ENCODE data around the gene UIMC1. TPM values are rescaled to one million over a fixed set of nuclear protein-coding genes. Genes with fewer than 3 reads are reported as not detected.

UIMC1 gene
- polyA plus RNA-seq, 5 donors: 37.9 to 54.2 (median 43.0) TPM

DNA sequence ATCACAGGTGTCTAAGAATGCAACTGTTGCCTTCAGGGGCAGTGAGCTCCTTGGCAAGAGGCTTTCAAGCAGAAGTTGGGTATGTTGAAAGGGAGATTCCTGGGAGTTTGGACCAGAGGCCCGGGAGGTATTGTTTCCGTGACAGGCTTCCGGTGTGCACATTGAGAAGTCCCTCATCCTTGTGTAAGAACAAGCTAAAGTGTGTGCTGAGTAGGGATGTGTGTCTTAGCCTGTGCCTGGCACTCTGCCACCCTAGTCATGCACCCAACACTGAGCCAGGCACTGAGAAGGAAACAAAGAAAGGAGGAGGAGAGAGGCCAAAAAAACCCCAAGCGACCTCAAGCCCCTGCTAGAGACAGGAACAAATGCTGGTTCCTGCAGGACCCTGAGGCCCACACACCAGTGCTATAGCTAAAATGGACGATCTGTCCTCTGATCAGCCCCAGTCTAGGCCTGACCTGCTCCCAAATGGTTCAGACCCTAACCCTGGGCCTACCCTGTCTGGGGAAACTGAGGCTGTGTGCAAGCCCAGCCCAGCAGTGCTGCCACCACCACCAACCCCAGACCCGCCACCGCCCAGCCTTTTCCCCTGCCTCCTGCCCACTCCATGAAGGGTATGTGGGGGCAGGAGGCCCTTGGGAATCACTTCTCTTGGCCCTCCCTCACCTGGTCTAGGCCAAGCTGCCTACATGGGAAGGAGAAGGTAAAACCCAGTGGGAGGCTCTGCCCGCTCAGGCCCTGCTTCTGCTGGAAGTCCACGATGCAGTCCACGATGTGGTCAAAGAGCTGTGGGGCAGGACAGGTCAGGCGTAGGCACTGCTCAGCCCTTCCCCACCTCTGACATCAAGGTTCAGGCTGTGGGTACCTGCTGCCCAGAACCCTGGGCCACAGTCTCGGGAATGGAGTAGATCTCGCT lies 120.0 kb downstream of the UIMC1 start:
- no peak for DNase-seq

DNA sequence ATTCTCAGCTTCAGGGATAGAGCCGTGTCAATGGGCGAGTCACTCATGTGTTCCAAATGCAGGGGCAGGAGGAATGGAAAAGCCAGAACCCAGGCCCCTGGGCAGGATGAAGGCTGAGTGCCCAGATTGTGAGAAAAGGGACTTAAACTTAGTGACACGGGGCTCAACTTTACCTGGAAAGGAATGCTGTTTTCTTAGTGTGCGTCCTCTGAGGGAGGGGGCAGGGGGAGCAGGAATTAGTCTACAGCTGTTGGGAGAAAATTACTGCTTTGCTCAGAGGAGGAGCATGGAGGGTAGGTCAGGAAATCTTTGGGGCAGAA lies 122.0 kb downstream of the UIMC1 start:
- DNase-seq: no peak

DNA sequence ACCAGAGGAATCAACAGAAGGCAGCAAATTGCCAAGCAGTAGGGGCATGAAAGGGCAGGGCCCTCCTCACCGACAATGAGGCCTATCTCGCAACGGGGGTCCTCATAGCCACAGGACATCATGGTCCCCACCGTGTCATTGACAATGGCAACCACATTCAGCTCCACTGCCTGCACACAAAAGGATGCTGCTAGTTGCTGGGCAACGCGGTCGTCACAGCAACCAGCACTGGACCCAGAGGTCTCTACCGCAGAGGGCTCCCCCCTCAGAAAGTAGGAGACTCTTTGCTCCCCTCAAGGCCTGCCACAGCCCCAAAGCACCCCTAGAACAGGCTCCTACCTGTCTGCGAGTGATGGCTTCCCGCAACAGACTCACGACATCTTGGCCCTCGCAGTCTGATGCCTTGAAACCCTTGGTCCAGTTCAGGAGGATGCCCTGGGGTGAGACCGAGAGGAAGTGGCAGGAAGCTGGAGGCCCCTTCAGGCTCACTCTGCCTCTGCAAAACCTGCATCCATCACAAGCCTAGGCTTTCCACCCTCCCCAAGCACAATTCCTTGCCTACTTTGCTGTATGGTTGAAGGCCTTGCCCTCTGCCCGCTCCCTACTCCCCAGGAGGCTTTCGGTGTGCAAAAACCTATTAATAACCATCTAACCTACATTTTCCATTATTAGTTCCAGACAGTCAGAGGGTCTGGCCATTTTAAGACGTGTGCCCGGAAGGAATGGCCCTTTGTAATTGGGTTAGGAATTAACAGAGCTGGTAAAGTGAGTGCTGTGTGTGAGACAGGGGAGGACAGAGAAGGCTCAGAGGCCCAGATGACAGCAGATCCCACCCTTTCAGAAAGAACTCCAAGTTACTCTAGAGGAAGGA lies 122.6 kb downstream of the UIMC1 start:
- no peak for DNase-seq

DNA sequence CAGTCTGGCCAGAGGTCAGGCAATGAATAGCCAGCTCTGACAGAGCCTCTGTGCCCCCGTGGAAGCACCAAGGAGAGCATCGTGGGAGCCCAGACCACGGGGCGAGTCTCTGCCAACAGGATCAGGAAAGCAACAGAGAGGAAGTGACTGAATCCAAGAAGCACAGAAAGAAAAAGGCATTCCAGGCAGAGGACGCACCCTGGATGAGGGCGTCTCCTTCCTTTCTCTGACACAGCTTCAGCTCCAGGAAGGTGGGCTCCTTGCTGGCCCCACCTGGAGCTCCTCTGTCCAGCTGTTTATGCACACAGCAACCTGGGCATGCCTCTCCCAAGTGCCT lies 124.0 kb downstream of the UIMC1 start:
- no peak for DNase-seq

DNA sequence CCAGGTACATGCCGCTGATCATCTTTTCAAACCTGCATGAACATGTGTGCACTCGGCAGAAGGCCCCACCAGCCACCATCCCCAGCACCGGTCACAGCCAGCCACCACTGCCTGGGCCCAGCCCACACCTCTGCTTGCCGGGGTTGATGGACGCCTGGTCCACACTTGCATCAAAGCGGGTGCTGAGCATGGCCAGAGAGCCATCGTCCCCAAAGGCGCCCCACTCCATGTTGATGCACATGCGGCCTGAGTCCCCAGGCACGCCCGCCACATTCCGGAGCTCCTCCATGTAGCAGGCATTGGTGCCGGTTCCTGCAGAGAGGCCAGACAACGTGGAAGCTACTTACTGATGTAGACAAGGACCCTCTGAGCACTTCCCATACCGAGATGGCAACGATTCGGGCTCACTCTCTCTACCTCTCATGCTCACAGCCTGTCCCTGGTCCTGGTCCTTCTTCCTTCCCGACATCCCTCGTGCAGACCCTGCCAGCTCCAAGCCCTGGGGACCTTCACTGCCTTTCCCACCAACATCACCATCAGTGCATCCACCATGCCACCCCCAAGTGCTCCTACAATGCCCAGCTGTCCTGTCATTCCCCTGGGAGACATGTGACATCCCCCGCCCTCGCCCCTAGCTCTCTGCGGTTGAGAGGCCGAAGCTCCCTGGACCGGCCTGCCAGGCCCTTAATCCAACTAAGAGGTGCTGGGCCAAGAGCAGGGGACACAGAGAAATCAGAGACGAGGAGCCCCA lies 124.6 kb downstream of the UIMC1 start:
- DNase-seq: no peak

DNA sequence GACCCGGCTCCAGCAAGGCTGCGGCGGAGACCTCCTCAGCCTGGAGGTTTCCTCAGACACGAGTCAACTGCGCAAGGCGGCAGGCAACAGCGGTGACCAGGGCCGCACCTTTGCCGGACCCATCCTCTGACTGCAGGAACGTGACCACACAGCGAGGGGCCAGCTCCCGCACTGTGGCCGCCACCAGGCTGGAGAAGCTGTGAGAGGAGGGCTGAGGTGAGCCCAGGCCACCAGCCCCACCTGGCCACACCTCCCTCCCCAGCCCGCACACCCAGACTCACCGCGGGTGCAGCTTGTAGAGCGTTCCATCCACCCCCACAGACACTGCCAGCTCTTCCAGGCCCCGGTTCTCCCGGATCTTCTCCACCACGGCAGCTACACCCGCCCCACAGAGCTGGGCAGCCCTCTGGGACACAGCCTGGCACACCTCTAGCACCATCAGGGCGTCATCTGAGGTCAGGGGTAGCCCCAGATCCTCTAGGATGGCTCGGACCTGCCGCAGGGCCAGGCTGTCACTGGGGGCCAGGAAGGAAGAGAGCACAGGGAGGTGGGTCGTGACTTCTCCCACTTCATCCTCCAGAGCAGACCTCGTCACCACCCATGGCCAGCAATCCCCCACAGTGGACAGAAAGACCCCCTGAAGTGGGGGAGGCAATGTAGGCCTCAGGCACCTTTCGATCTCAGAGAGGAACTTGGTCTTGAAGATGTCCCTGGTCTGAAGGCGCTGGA lies 125.4 kb downstream of the UIMC1 start:
- no peak for DNase-seq

DNA sequence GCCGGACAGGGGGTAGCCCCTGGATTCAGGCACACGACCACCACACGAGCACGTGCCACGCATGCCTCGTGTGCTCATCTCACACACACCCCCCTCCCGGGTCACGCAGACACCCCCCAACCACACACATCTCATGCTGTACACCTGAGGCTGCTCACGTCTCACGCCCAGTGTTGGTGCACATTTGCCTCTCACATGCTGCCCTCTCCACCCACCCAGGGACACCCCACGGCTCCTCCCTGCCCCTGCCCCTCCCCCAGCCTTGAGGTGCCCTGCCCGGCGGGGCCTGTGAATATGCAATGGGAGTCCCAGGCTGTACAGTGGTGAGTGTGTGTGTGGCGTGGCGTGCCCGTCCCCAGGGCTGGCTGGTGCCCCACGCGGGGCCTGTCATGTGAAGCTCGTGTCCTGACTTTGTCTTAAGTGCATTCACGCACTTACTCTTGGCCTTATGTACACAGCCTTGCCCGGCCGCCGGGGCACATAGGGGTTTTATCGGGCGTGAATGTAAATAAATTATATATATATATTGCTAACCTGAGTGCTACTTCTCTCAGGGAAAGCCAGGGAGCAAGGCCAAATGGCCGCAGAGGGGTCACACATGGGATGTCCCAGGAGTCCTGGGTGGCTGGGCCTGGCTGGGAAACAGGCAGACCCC lies 126.1 kb downstream of the UIMC1 start:
- DNase-seq: no peak

DNA sequence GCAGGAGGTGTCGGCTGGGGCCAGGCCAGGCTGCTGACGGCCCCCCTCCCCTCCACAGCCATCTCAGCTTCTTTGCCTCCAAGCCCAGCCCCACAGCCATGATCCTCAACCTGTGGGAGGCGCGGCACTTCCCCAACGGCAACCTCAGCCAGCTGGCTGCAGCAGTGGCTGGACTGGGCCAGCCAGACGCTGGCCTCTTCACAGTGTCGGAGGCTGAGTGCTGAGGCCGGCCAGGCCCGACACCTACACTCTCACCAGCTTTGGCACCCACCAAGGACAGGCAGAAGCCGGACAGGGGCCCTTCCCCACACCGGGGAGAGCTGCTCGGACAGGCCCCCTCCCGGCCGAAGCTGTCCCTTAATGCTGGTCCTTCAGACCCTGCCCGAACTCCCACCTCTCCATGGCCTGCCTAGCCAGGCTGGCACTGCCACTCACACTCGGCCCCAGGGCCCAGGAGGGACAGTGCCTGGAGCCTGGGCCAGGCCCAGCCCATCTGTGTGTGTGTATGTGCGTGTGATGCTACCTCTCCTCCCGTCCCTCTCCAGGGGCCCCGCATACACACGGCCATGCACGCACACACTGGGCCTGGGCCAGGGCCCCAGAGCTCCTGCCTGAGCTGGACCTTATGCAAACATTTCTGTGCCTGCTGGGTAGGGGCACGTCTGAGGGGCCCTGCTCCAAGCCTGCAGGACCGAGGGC lies 126.8 kb downstream of the UIMC1 start:
- no peak for DNase-seq

DNA sequence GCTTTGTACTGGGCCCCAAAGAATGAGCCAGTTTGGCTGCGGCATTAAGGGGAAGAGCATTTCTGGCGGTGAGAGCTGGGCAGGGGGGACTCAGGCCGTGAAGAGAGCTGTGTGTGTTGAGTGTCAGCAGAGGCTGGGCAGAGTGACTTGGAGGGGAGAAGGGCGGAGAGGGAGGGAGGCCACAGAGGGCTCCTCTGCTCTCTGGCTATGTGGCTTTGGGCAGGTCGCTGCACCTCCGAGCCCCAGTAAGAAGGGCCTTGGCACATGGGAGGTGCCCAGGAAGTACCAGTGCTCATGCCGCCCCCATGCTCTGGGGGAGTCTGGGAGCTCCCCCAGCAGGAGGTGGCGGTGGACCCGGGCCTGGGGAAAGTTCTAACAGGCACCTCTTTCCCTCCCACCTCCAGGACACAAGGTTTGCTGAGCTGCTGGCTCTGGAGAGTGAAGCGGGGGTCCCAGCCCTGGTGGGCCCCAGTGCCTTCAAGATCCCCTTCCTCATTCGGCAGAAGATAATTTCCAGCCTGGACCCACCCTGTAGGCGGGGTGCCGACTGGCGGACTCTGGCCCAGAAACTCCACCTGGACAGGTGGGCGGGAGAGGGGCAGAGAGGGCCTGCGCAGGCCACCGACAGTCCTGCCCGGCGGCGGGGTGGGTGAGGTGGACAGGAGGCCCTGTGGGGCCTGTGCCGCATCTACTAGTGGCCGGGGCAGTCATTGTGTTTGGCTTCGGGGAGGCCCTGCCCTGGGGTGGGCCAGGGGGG lies 127.5 kb downstream of the UIMC1 start:
- no peak for DNase-seq

DNA sequence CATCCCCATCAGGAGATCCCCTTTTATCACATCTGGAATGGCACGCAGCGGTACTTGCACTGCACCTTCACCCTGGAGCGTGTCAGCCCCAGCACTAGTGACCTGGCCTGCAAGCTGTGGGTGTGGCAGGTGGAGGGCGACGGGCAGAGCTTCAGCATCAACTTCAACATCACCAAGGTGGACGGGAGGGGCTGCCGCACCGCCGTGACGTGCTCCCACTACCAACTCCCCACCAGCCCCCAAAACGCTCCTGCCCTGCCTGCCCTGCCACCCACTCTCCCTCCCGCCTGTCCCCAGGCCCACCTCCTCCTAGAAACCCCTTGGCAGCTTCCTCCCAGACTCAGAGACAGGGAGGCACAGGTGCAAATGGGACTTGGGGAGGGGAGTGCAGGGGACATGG lies 128.1 kb downstream of the UIMC1 start:
- no peak for DNase-seq

DNA sequence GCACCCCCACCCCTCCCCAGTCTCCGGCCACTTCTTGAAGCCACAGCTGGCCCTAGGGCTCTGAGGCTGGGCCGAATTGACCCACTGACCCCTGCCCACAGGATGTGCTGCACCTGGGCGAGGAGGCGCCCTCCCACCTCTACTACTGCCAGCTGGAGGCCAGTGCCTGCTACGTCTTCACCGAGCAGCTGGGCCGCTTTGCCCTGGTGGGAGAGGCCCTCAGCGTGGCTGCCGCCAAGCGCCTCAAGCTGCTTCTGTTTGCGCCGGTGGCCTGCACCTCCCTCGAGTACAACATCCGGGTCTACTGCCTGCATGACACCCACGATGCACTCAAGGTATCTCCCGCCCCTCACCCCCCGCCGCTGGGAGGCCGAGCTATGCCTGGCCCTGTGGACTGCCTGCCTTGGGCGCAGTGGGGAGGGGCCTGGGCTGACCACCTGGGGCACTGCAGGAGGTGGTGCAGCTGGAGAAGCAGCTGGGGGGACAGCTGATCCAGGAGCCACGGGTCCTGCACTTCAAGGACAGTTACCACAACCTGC lies 128.7 kb downstream of the UIMC1 start:
- no peak for DNase-seq

DNA sequence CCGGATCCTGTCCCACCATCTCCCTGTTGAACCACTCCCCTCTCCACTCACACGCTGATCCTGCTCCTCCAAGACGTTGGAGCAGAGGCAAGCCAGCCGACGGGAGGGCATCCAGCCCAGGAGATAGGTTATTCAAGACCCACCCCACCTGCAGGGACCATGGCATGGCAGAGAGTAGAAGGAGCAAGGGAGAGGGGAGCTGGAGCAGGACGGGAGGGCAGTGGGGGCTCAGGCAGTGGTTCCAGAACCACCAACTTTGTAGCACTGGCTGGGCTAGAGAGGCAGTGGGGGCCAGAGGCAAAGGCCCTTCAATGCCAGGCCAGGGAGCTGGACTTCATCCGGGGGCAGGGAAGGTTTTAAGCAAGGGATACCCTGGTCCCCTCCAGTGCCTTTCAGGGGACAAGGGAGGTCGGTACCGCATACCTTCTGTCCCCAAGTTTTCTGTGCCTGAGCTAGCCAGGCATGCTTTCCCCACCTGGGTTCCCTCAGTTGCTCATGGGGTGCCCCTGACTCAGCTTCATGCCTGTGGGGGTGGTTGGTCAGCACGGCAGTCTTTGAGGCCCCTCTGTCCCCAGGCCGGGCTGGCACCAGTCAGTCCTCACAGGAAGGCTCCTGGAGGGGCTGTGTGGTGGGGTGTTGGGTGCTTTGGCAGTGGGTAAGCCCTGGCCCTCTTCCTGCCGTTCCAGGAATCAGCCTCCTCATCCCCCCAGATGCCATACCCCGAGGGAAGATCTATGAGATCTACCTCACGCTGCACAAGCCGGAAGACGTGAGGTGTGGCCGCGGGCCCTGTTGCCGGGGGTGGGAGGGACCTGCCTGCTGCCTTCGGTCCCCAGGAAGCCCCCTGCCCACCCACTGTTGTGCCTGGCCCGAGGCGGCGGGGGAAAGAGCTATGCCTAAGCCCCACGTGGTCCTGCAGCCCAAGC lies 129.8 kb downstream of the UIMC1 start:
- no peak for DNase-seq

DNA sequence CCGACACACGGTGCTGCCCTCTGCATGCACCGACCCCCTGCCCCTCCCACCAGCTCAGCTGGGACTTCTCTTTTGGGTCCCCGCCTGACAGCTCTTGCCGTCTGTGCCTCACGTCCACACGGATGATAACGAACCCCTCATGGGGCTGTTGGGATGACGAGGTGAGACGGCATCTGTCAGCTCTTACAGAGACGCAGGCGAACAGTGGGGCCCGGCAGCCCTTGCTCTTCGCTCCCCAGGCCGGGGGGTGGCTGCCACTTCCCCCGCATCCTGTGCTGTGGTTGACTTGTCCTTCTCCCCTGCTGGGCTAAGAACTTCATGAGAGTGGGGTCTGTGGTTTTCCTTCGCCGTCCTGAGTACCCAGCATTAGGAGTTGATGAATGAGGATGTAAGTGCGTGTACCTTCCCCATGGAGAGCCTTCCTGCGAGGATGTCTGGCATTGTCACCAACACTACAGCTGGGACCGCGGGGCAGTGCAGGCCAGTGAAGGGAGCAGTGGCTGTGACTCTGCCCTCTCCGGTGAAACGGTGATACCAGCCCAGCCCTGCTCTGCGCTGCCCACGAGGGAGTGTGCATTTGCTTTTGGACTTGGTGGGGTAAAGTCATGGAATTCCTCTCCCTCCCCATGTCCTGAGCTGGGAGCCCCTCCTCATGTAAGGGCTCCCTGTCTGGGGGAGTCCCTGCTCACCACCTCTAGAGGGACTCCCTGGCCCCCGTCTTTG lies 130.6 kb downstream of the UIMC1 start:
- no peak for DNase-seq

DNA sequence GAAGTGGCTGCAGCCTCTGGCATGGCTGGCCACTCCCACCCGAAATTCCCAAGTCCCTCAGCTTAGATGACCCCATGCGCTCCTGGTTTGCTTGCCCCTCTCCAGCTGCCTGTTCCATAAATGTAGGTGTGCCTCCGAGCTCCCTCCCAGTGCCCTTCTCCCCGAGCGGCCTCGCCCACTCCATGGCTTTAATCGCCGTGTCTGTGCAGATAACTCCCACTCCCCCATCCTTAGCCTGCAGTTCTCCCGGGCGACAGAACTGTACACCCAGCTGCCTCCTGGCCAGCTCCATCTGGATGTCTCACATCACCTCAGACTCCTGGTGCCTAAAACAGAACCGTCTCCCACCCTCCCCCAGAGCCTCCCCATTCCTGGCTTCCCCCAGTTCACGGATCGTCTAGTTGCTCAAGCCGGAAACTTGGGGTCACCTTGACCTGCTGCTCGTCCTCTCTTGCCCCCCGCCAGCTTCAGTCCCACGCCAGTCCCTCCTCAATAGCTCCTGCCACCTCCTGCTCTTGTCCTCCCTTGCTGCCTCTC lies 131.5 kb downstream of the UIMC1 start:
- no peak for DNase-seq

DNA sequence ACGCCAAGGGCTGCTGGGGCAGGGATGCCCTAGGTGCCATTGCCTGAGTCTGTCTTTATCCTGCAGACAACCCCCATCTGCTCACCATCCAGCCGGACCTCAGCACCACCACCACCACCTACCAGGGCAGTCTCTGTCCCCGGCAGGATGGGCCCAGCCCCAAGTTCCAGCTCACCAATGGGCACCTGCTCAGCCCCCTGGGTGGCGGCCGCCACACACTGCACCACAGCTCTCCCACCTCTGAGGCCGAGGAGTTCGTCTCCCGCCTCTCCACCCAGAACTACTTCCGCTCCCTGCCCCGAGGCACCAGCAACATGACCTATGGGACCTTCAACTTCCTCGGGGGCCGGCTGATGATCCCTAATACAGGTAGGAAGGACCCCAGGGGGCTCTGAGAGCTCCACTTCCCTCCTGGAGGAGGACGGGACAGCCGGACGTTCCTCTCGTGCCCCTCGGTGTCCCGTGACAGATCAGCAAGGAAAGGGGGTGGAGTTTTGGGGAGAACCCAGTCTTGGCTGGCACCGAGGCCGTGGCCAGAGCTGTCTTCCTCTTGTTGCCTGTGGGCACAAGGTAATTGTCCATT lies 132.3 kb downstream of the UIMC1 start:
- no peak for DNase-seq

DNA sequence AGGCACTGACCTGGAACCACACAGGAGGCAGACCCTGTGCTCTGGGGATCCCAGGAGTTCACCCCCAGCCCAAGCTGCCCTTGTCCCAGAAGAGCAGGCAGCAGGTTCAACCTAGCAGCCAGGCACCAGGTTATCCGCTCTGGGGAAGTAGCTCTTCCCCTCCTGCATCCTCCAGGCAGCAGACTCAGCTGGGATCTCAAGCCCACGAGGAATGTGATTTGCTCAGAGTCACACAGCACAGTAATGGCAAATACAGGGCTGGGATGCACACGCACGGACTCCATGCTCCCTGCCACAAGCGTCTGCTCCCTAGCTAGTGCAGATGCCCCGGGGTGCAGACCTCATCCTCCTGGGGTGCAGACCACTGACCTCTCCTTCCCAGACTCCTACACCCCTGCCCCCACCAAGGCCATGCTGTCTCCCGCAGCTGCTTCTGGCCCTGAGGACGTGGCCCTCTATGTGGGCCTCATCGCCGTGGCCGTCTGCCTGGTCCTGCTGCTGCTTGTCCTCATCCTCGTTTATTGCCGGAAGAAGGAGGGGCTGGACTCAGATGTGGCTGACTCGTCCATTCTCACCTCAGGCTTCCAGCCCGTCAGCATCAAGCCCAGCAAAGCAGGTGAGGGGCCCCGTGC lies 132.9 kb downstream of the UIMC1 start:
- DNase-seq: no peak
